ENCODE data around the gene PPP1R12B.
"Not testable (repeated sequence)": the region's sequence is repeated elsewhere in the genome, so short reads cannot be mapped to it uniquely, and the experiment has no call there.

Gene PPP1R12B

DNA sequence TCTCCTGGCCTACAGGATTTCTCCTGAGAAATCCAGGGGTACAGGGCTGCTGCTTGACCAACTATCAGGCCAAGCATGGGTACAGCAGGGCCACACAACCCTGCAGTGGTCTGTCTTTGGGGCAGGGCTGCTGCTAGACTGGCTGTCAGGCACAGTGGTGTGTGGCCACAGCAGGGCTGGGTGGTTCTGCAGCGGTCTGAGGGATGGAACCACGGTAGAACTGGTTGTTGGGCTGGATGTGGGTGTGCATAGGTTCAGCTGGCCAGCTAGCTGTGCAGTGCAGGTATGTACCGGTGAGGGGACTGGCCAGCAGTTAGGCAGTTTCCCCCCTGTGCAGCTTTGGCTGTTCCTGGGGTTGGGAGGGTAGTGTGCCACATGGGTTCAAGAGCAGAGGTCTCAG, 136.3 kb downstream of the PPP1R12B start:
- H3K4me3 ChIP-seq (ENCODE audit: low read length); DNase-seq (ENCODE audit: low read depth): not testable (repeated sequence)

DNA sequence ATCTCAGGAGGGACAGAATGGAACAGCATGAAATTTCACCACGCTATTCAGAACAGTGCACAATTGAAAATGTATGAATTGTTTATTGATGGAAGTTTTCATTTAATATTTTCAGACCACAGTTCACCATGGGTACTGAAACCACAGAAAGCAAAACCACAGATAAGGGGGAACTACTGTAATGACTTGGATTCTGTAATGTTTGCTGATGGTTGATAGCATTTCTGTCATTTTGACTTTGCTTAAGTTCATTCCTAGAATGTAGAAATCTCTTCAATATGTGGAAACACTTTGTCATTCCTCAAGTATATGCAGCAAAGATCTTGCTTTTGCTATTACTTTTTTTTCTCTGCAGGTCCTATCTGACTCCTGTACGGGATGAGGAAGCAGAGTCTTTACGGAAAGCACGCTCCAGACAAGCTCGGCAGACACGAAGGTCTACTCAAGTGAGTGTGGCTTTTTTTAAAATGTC, 139.7 kb downstream of the PPP1R12B start:
- H3K4me3 ChIP-seq (ENCODE audit: low read length); DNase-seq (ENCODE audit: low read depth): not testable (repeated sequence)

DNA sequence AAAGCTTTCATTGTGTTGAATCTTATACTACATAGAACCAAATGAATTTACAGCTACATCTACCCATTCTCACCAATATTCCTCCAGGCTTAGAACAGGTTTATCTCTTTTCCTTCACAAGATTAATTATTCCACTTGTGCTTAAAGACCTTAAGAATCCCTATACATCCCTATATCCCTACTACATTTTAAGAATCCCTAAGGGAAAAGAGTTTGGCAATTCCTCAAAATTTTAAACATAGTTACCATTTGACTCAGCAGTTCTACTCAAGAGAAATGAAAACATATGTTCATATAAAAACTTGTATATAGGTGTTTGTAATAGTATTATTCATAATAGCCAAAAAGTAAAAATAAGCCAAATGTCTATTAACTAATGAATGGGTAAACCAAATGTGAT, 140.6 kb downstream of the PPP1R12B start:
- DNase-seq (ENCODE audit: low read depth); H3K4me3 ChIP-seq (ENCODE audit: low read length): not testable (repeated sequence)

DNA sequence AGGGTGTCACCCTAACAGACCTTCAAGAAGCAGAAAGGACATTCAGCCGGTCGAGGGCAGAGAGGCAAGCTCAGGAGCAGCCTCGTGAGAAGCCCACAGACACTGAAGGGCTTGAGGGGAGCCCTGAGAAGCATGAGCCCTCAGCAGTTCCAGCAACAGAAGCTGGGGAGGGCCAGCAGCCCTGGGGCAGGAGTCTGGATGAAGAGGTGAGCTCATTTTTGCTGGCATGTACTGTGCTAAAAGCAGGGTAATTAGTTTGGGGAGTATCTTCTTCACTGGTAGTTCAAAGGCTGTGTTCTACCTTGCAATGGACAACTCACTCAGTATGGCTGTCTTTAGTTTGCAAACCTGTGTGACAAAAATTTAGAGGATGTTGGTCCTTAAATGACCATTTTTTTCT, 144.6 kb downstream of the PPP1R12B start:
- DNase-seq (ENCODE audit: low read depth); H3K4me3 ChIP-seq (ENCODE audit: low read length): not testable (repeated sequence)

DNA sequence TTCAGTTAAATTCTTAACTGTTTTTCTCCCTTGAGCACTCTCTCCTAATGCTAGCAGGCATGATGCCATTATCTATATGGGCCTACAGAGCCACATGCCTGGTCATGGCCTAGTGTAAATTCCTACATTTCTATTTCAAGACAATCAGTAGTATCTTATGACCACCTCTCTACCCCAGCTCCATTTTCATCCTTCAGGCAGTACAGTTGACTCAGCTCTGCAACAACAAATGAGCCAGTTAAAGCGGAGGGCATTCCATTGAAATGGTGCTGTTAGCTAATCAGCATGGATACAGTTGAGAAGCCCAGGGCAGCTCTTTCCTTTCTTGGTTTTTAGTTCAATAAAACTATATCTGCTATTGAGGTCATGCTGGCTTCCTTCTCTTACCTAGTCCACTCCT, 150.0 kb downstream of the PPP1R12B start:
- DNase-seq (ENCODE audit: low read depth), result no peak
- no peak overlapping the region for H3K4me3 ChIP-seq (ENCODE audit: low read length)
- TF ChIP-seq, protein P1, sequence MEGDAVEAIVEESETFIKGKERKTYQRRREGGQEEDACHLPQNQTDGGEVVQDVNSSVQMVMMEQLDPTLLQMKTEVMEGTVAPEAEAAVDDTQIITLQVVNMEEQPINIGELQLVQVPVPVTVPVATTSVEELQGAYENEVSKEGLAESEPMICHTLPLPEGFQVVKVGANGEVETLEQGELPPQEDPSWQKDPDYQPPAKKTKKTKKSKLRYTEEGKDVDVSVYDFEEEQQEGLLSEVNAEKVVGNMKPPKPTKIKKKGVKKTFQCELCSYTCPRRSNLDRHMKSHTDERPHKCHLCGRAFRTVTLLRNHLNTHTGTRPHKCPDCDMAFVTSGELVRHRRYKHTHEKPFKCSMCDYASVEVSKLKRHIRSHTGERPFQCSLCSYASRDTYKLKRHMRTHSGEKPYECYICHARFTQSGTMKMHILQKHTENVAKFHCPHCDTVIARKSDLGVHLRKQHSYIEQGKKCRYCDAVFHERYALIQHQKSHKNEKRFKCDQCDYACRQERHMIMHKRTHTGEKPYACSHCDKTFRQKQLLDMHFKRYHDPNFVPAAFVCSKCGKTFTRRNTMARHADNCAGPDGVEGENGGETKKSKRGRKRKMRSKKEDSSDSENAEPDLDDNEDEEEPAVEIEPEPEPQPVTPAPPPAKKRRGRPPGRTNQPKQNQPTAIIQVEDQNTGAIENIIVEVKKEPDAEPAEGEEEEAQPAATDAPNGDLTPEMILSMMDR (conservative IDR thresholded peaks at IDR 0.05; ENCODE audit: low read depth, low read length), result no peak

DNA sequence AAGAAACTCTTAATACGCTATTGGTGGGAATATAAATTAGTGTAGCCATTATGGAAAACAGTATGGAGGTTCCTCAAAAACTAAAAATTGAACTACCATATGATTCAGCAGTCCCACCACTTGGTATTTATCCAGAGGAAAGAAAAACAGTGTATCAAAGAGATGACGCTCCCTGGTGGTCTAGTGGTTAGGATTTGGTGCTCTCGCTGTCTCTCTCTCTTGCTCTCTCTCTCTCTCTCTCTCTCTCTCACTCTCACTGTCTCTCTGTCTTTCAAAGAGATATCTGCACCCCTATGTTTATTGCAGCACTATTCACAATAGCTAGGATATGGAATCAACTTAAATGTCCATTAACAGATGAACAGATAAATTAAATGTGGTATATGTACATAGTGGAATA, 151.5 kb downstream of the PPP1R12B start:
- not testable (repeated sequence) for H3K4me3 ChIP-seq (ENCODE audit: low read length); DNase-seq (ENCODE audit: low read depth)

DNA sequence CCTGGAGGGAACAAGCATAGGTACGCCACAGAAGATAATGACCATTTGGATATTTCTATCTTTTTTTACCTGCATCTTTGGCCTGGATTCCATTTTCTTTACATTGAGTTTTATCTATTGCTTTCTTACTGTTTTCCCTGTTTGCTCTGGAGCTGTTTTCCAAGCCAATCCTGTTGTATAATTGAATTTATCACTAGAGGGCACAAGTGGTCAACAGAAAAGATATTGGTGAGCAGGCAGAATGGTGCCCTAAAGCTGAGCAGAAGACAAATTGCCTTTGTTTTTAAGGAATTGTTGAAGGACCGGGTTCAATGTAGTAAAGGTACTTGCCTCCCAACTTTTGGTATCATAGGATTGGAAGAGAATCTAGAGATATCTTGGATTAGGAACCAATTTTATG, 152.8 kb downstream of the PPP1R12B start:
- no peak for DNase-seq (ENCODE audit: low read depth)
- TF ChIP-seq, protein P1 (conservative IDR thresholded peaks at IDR 0.05; ENCODE audit: low read depth, low read length), result peak; percentile 31
- H3K4me3 ChIP-seq (ENCODE audit: low read length), result no peak overlapping the region

DNA sequence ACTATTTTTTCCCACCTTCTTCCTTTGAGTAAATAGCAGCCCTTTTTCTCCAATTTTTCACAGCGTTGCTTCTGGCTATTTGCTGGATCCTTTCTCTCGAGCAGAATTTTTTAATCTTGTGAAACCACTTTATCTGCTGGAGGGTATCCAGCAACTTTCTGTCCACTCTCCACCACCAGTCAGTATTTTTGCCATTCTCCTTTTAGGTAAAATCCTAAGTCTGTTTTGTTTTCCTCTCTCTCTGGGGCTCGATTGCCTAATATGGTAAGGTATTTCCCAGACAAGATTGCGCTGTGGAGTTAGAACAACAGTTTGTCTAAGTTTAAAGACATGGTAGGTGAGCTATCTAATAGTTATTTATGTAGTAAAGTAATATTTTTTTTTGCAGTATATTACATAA, 156.9 kb downstream of the PPP1R12B start:
- peak; percentile 43 for DNase-seq (ENCODE audit: low read depth)
- no peak overlapping the region for H3K4me3 ChIP-seq (ENCODE audit: low read length)

DNA sequence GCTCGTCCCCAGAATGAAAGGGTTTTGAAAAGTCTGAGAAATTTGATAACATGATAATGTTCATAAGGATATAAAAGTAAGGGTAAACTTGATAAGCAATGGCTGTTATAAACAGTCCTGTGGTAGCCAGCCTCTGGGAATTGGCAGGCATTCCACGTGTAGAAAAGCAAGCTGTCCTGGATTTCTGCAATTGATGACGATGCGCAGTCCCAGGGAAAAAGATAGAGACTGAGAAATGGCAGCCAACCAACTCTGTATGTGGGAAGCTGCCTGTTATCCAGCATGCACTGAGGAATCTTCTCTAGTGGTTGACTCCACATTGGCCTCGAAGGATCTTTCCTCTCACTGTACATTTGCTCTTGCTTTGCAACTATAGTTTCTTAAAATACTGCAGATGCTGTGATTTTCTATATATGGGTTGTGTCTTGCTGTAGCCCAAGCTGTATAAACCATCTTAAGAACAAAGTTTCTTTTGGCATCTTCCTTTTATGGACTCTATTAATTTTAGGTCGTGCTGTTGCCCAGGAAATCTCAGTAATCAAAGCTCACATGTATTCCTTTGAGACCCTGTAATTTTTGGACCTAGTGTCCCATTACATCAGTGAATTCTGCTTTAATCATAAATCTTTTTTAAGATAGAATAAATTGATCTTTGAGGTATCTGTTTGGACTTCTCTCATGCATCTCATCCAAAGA, 157.5 kb downstream of the PPP1R12B start:
- not testable (repeated sequence) for H3K4me3 ChIP-seq (ENCODE audit: low read length); DNase-seq (ENCODE audit: low read depth)

More for the DNA sequence above, 156.9 kb downstream of the PPP1R12B start:
- TF ChIP-seq, protein P1 (conservative IDR thresholded peaks at IDR 0.05; ENCODE audit: low read depth, low read length), result no peak

DNA sequence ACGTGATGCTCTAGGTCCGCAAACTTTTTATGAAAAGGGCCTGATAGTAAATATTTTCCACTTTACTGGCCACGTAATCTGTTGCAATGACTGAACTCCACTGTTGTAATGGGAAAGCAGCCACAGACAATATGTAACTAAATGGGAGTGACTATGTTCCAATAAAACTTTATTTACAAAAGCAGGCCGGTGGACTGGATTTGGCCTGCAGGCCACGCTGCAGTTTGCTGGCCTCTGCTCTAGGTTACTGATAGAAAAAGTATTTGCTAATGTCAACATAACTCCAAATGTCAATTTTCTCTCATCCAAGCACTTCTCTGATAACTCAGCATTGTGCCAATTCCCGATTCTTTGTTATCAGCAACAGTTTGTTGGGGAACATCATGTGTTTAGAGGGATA, 160.4 kb downstream of the PPP1R12B start:
- DNase-seq (ENCODE audit: low read depth); H3K4me3 ChIP-seq (ENCODE audit: low read length): not testable (repeated sequence)

DNA sequence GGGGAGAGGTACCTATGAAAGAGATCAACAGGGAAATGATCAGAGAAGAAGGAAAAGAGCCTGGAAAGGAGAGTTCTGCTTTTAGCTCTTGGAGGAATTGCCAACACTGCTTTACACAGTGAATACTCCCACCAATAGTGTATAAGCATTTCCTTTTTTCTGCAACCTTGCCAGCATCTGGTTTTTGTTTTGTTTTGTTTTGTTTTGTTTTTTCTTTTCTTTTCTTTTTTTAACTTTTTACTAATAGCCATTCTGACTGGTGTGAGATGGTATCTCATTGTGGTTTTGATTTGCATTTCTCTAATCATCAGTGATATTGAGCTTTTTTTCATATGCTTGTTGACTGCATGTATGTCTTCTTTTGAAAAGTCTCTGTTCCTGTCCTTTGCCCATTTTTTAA, 165.4 kb downstream of the PPP1R12B start:
- not testable (repeated sequence) for DNase-seq (ENCODE audit: low read depth)

DNA sequence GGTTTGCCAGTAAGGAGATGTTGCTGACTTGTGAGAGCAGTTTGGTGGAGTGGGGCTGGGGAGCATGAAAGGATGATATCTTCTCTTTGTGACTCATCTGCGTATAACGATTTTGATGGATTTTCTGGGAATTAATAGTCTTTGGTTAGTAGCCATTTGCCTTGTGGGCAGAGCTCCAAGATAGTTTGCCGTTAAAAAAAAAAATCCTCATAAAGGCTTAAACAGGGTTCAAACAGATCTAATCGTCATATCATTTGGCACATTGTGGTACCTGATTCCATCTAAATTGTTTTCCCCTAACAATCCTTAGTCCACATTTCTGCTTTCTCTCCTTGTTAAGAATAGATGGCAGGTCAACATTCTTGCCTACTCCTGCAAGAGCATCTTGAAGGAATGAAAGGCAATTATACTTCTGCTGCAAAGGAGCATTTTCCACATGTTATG, 168.0 kb downstream of the PPP1R12B start:
- TF ChIP-seq, protein P1 (conservative IDR thresholded peaks at IDR 0.05; ENCODE audit: low read depth, low read length), result no peak

More for the DNA sequence above, 165.4 kb downstream of the PPP1R12B start:
- H3K4me3 ChIP-seq (ENCODE audit: low read length), result not testable (repeated sequence)

DNA sequence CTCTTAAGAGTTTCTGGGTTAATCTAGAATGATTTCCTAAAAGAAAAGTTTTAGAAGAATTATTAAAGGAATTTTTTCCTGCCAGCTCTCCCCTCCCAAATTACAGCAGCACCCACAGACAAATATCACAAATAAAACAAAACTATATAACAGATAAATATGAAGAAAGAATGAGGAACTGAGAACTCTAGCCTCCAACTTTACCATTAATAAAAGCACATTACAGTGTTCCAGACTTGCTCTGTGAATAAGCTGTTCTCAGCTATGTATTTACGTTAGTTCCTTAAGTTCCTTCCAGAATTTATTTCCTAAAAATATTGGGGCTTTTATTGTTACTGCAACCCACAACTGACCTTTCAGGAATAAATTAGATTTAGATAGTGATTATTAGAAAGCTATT, 168.6 kb downstream of the PPP1R12B start:
- not testable (repeated sequence) for H3K4me3 ChIP-seq (ENCODE audit: low read length); DNase-seq (ENCODE audit: low read depth)

More for the DNA sequence above, 168.0 kb downstream of the PPP1R12B start:
- peak; percentile 18 for DNase-seq (ENCODE audit: low read depth)
- no peak overlapping the region for H3K4me3 ChIP-seq (ENCODE audit: low read length)

DNA sequence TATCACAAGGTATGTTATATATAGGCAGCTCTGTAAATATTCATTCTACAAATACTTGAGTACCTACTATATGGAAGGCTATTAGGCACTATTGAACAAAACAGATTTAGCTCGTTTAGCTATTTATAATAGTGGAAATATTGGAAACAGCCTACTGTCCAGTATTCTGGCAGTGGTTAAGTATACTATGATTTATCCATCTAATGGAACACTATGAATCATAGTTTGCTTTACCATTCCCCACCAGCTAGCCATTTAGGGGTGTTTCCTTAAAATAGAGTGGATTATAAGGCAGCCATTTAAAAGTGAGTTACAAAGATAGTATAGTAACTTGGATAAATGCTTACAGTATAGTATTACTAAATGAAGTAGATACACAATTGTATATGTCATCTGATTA, 169.7 kb downstream of the PPP1R12B start:
- not testable (repeated sequence) for DNase-seq (ENCODE audit: low read depth); H3K4me3 ChIP-seq (ENCODE audit: low read length)

DNA sequence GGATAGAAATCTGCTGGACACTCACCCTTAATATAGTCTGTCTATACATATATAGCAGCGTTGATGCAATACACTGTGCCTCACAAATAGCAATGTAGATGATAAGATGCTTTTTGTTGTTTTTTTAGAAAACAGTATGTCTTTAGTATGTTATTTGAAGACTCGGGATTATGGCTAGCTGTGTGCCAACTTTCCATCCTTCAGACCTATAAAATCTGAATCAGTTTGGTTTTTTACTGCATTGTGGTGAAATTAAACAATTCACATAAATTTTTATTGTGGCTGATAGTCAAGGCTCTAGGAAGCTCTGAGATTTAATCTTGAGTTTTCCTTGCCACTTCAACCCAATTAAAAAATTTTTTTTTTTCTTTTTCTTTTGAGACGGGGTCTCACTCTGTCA, 170.4 kb downstream of the PPP1R12B start:
- not testable (repeated sequence) for H3K4me3 ChIP-seq (ENCODE audit: low read length); DNase-seq (ENCODE audit: low read depth)

Data from retinal pigment epithelial cell (primary cell).